HepG2 (cell line): ENCODE data around the gene DUSP12. TPM values are rescaled to one million over a fixed set of nuclear protein-coding genes. Genes with fewer than 3 reads are reported as not detected.

Experiments used
- HMGXB3 ChIP-seq: sonication (generic); formaldehyde crosslinking; IDR thresholded peaks from 2 replicates; pipeline ENCODE4 v1.4.0; 2020; ENCODE audit warnings: missing genetic modification reagents, borderline replicate concordance
- HOXA9 ChIP-seq: sonication (generic); formaldehyde crosslinking; IDR thresholded peaks from 2 replicates; pipeline ENCODE4 v1.8.1; 2022; ENCODE audit warnings: missing genetic modification reagents, mild to moderate bottlenecking, moderate library complexity, borderline replicate concordance
- IRF2 ChIP-seq: IDR thresholded peaks from 2 replicates; pipeline ENCODE4 v1.6.1; 2018; ENCODE audit warnings: missing genetic modification reagents, missing compliant biosample characterization
- LBX2 ChIP-seq: sonication (generic); formaldehyde crosslinking; IDR thresholded peaks from 2 replicates; pipeline ENCODE4 v1.5.0; 2020; ENCODE audit warnings: missing genetic modification reagents, mild to moderate bottlenecking, borderline replicate concordance
- MBNL3 ChIP-seq: fragments of 250-450 bp; sonication (Bioruptor Pico); conservative IDR thresholded peaks from 2 replicates; pipeline ENCODE4 v1.8.0; 2022; ENCODE audit warnings: mild to moderate bottlenecking, inconsistent platforms
- MLX ChIP-seq: IDR thresholded peaks from 2 replicates; pipeline ENCODE4 v1.6.1; 2016
- NCOA1 ChIP-seq: sonication (generic); formaldehyde crosslinking; IDR thresholded peaks from 2 replicates; pipeline ENCODE4 v1.9.0; 2021; ENCODE audit warnings: missing genetic modification reagents
- NKX3-1 ChIP-seq: sonication (generic); formaldehyde crosslinking; IDR thresholded peaks from 2 replicates; pipeline ENCODE4 v1.5.0; 2020; ENCODE audit warnings: missing genetic modification reagents
- RNF2 ChIP-seq: fragments of 450-650 bp; conservative IDR thresholded peaks from 2 replicates; pipeline ENCODE4 v1.6.1; 2016; ENCODE audit warnings: low read depth
- SALL1 ChIP-seq: sonication (generic); formaldehyde crosslinking; IDR thresholded peaks from 2 replicates; pipeline ENCODE4 v1.8.0; 2022; ENCODE audit warnings: mild to moderate bottlenecking, missing genetic modification reagents
- ZBTB38 ChIP-seq: sonication (generic); formaldehyde crosslinking; IDR thresholded peaks from 2 replicates; pipeline ENCODE4 v1.5.1; 2020; ENCODE audit warnings: mild to moderate bottlenecking, missing genetic modification reagents
- ZBTB40 ChIP-seq, 2 experiments: fragments of 450-650 bp in 1 of 2; sonication (generic) in 1 of 2; formaldehyde crosslinking in 1 of 2; IDR thresholded peaks; 2 replicates each; pipeline versions ENCODE4 v1.6.1 to v1.8.0; 2016 to 2022; ENCODE audit warnings: antibody characterized with exemption in 1 of 2, mild to moderate bottlenecking in 1 of 2, missing genetic modification reagents in 1 of 2
- ZNF224 ChIP-seq: sonication (generic); formaldehyde crosslinking; IDR thresholded peaks from 2 replicates; pipeline ENCODE4 v1.5.0; 2020; ENCODE audit warnings: mild to moderate bottlenecking, missing genetic modification reagents
- ZNF451 ChIP-seq: sonication (generic); formaldehyde crosslinking; IDR thresholded peaks from 2 replicates; pipeline ENCODE4 v1.5.0; 2020; ENCODE audit warnings: mild to moderate bottlenecking, missing genetic modification reagents
- polyA plus RNA-seq, 8 experiments: library from polyadenylated mRNA; depleted of rRNA in 3 of 8; stranded (reverse) in 7 of 8; unstranded in 1 of 8; fragments of >200 nt; fragmentation: Illumina TruSeq in 4 of 8; extraction: Trizol in 4 of 8; gene quantifications; 2 replicates each; pipeline versions ENCODE4 v1.2.1 to v1.2.3, GENCODE V29; 2011 to 2016; ENCODE audit warnings: low read depth in 4 of 8, missing spikeins in 1 of 8, mixed read lengths in 1 of 8; ENCODE audit not compliant: insufficient read depth in 1 of 8
- total RNA-seq, 5 experiments: library from RNA; depleted of rRNA; stranded (reverse); fragments of >200 nt; fragmentation: Illumina TruSeq; extraction: Trizol; gene quantifications; 2 replicates each; pipeline ENCODE4 v1.2.3, GENCODE V29; 2016; ENCODE audit warnings: low read depth in 1 of 5

Gene DUSP12
- total and polyA plus RNA-seq, 2 of the 13 experiments (the other 11 are each of a cell fraction or from before 2014, with no cell fraction given): 36.7 to 37.1 TPM

GRCh38 chr1:161726473-161727255, 22.9 kb upstream of the DUSP12 start (continued):
- no peak for TF ChIP-seq ZBTB40 (IDR thresholded peaks at IDR 0.05)
- TF ChIP-seq ZBTB40 (CRISPR knock-in tag; IDR thresholded peaks at IDR 0.05): 0 out of 2 replicates have a peak, but pooled peaks have one; percentile 43
- TF ChIP-seq LBX2 (CRISPR knock-in tag): no peak
- no peak for TF ChIP-seq NKX3-1 (CRISPR knock-in tag)
- TF ChIP-seq HOXA9 (CRISPR knock-in tag): no peak
- TF ChIP-seq HMGXB3: no peak
- TF ChIP-seq MBNL3: no peak
- no peak for TF ChIP-seq ZNF224 (CRISPR knock-in tag)
- TF ChIP-seq SALL1 (CRISPR knock-in tag): peak; percentile 22; the same call in 1 of the 2 replicates
- 0 out of 2 replicates have a peak, but pooled peaks have one; percentile 25 for TF ChIP-seq RNF2
- no peak for TF ChIP-seq ZNF451
- no peak for TF ChIP-seq MLX
- TF ChIP-seq ZBTB38 (CRISPR knock-in tag): 0 out of 2 replicates have a peak, but pooled peaks have one; percentile 5
- TF ChIP-seq NCOA1 (CRISPR knock-in tag): no peak
- no peak for TF ChIP-seq IRF2 (CRISPR knock-in tag)
